ENCODE data around the gene NAALADL2.

DNA sequence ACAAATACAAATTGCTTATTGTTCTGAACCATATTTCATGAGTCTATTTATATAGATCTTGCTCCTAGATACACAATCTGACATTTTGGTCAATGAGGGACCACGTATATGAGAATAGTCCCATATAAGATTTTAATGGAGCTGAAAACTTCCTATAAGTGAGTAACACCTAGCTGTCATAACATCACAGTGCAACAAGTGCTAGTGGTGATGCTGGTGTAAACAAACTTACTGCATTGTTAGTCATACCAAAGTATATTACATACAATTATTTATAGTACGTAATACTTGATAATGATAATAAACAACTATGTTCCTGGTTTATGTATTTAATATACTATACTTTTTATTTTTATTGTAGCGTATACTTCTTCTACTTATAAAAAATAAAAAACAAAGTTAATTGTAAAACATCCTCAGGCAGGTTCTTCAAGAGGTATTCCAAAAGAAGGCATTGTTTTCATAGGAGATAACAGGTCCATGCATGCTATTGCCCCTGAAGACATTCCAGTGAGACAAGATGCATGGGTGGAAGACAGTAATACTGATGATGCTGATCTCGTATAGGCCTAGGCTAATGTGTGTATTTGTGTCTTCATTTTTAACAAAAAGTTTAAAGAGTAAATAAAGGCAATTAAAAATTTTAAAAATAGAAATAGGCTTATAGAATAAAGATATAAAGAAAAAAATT lies 46.8 kb upstream of the NAALADL2 start:
- TF ChIP-seq CTCF (IDR thresholded peaks at IDR 0.05; ENCODE audit: poor library complexity, severe bottlenecking): no peak
- TF ChIP-seq RAD21 (conservative IDR thresholded peaks at IDR 0.05): no peak
- TF ChIP-seq POLR2AphosphoS5 (IDR thresholded peaks at IDR 0.05): no peak
- no peak for TF ChIP-seq EP300 (conservative IDR thresholded peaks at IDR 0.05; ENCODE audit: poor library complexity, severe bottlenecking)
- TF ChIP-seq, protein P1, sequence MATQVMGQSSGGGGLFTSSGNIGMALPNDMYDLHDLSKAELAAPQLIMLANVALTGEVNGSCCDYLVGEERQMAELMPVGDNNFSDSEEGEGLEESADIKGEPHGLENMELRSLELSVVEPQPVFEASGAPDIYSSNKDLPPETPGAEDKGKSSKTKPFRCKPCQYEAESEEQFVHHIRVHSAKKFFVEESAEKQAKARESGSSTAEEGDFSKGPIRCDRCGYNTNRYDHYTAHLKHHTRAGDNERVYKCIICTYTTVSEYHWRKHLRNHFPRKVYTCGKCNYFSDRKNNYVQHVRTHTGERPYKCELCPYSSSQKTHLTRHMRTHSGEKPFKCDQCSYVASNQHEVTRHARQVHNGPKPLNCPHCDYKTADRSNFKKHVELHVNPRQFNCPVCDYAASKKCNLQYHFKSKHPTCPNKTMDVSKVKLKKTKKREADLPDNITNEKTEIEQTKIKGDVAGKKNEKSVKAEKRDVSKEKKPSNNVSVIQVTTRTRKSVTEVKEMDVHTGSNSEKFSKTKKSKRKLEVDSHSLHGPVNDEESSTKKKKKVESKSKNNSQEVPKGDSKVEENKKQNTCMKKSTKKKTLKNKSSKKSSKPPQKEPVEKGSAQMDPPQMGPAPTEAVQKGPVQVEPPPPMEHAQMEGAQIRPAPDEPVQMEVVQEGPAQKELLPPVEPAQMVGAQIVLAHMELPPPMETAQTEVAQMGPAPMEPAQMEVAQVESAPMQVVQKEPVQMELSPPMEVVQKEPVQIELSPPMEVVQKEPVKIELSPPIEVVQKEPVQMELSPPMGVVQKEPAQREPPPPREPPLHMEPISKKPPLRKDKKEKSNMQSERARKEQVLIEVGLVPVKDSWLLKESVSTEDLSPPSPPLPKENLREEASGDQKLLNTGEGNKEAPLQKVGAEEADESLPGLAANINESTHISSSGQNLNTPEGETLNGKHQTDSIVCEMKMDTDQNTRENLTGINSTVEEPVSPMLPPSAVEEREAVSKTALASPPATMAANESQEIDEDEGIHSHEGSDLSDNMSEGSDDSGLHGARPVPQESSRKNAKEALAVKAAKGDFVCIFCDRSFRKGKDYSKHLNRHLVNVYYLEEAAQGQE (IDR thresholded peaks at IDR 0.05; ENCODE audit: borderline replicate concordance): no peak
- TF ChIP-seq EZH2 (IDR thresholded peaks at IDR 0.05; ENCODE audit: borderline replicate concordance, insufficient read depth, low read length, poor library complexity, severe bottlenecking): no peak
- TF ChIP-seq TAF1 (IDR thresholded peaks at IDR 0.05; ENCODE audit: low read depth): no peak
- TF ChIP-seq SMC3 (conservative IDR thresholded peaks at IDR 0.05; ENCODE audit: poor library complexity): no peak
- no peak for TF ChIP-seq MXI1 (conservative IDR thresholded peaks at IDR 0.05; ENCODE audit: poor library complexity, severe bottlenecking)
